ENCODE results near the gene PAK4.

GRCh38 chr19:39195755-39196154 is 70.2 kb downstream of the PAK4 start:
- TF ChIP-seq CTCF (IDR thresholded peaks at IDR 0.05; ENCODE audit: low read depth, low read length, poor library complexity, severe bottlenecking) = no peak
- no peak for TF ChIP-seq EZH2phosphoT487 (IDR thresholded peaks at IDR 0.05; ENCODE audit: borderline replicate concordance, low read length)
